TTC549 (cell line): ENCODE results near the gene PDE8B.
"Not testable (repeated sequence)": the region's sequence is repeated elsewhere in the genome, so short reads cannot be mapped to it uniquely, and the experiment has no call there.

Experiments used
- FAIRE-seq: peaks from 2 replicates; lab custom pipeline; 2012; peaks lifted over from hg19 to GRCh38; lab: Jason Lieb, UNC

The PDE8B gene

DNA sequence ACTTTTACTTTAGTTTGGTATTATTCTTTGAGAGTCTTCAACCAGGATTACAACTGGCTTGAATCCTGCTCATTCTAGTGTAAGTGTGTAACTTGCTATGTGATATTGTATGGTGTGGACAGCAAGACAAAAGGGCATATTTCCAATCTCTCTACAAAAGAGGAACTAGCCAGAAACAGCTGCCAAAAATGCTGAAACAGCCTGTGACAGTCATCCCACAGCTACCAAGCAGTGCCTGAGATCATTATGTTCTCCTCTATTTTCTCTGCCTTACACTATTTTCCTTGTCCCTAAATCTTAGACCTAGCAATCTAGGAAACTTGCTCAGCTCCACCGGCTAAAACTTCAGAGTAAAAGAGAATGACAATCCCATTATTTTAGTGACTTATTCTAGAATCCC lies 238.8 kb downstream of the PDE8B start:
- no peak for FAIRE-seq

- no peak for FAIRE-seq
Observed at GRCh38 chr5:77449981-77450380, 239.5 kb downstream of the PDE8B start.

- no peak for FAIRE-seq
Observed at GRCh38 chr5:77452351-77452750, 241.9 kb downstream of the PDE8B start.

- FAIRE-seq: no peak
Observed at GRCh38 chr5:77454123-77454522, 243.6 kb downstream of the PDE8B start.

GRCh38 chr5:77461287-77461686 lies 250.8 kb downstream of the PDE8B start:
- no peak for FAIRE-seq

- FAIRE-seq: no peak
Observed at GRCh38 chr5:77463905-77464304, 253.4 kb downstream of the PDE8B start.

GRCh38 chr5:77468875-77469274 lies 258.4 kb downstream of the PDE8B start:
- not testable (repeated sequence) for FAIRE-seq

- FAIRE-seq: not testable (repeated sequence)
Observed at GRCh38 chr5:77475041-77475440, 264.6 kb downstream of the PDE8B start.
